Liver (tissue), 3 donors: ENCODE data around the gene ZNF45.

Experiments
- CTCF ChIP-seq: fragments of 150-350 bp; IDR thresholded peaks from 2 replicates; pipeline ENCODE4 v1.5.1; 2017; ENCODE audit warnings: improper control_type of control experiment, low read depth, low read length; ENCODE audit not compliant: missing input control
- RAD21 ChIP-seq, 2 donors: IDR thresholded peaks; 2 replicates each; pipeline ENCODE4 v1.6.1; 2016; ENCODE audit warnings: antibody characterized with exemption in 2 of 2, mild to moderate bottlenecking in 2 of 2
- TAF1 ChIP-seq: conservative IDR thresholded peaks from 2 replicates; pipeline ENCODE4 v1.6.1; 2016; ENCODE audit warnings: antibody characterized with exemption, mild to moderate bottlenecking
- donor health status: healthy.
- donor health status: healthy.

DNA sequence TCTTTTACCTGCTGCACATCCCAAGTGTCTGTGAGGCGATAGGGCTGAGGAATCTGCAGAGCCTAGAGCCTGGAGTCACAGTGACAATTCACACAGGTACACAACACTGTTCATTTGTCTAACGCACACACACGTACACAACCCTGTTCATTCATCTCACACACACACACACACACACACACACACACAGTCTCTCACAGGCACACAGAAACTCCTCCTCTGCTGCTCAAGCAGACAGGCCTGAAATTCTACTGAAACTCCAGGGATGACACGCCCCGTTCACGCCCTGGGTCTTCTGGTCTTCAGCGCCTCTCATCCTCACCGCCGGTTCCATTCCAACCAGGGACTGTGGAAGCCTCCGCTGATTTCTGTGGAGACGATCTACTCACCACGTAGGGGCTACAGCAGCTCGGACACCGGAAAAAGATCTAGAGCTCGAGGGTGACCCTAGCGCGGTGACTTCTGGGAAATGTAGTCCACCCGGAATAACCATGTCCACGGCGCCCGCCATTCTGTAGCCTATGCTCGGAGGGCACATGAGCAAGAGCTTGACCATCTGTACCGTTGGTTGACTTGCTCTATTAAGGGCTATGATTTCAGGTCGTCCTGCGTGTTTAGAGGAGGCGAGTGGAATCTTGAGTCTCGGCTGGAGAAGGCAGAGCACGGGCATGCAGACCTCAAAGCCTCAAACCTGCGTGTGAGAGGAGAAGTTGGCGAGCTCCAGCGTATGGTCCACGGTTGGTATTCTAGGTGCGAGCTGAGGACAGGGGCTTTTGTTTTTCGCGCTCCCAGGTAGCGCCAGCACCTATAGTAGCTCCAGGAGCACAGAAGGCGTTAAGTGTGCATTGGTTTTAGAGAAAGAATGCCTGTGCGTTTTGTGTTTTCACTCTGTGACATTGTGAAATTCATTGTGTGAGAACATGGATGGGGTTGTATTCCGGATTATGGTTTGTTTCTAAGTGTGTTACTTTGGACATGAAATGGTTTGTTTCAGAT is 33.4 kb downstream of the ZNF45 start:
- no peak for TF ChIP-seq CTCF
- no peak for TF ChIP-seq RAD21 (IDR thresholded peaks at IDR 0.05)
- TF ChIP-seq TAF1: no peak
